ENCODE results near the gene SRRM4. TPM values are rescaled to one million over a fixed set of nuclear protein-coding genes. Genes with fewer than 3 reads are reported as not detected.

SRRM4 gene
- polyA plus RNA-seq, 3 donors, result 0.03 to 0.04 TPM; not detected in 1

GRCh38 chr12:119118625-119119024 lies 137.3 kb downstream of the SRRM4 start:
- DNase-seq, result no peak

DNA sequence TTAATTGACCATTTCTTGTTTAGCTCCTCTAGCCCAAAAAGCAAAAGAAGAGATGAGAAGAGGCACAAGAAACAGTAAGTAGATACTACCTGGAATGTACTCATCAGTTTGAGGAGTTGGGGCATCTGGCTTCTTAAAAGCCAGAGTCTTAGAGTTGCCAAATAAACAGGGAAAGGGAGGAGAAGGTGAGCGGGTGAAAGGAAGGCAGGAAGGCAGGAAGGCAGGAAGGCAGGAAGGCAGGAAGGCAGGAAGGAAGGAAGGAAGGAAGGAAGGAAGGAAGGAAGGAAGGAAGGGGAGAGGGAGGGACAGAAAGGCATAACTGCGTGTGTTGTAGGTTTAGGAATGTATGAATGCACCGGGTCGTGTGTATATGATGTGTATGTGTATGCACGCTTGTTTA lies 140.7 kb downstream of the SRRM4 start:
- DNase-seq, result no peak

DNA sequence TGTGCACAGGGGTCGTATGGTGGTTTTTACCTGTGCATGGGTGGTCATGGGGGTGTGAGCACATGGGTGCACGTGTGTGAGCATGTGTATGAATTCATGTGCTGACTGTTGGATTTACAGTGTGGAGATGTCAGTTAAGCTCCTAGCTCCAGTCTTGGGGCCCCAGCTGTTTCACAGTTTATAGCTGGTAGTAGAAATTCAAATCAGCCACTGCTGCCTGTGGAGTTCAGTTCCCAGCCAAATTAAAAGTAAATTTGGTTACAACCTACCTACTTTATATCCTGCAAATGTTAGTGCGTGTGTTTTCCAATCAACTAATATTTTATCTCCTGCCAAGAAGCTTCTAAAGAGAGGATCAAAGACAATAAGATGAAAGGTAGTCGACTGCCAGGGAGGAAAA lies 141.4 kb downstream of the SRRM4 start:
- DNase-seq, result no peak

- no peak for DNase-seq
Measured at GRCh38 chr12:119128527-119128926, 147.2 kb downstream of the SRRM4 start.

- no peak for DNase-seq
Measured at GRCh38 chr12:119129827-119130434, 148.6 kb downstream of the SRRM4 start.

DNA sequence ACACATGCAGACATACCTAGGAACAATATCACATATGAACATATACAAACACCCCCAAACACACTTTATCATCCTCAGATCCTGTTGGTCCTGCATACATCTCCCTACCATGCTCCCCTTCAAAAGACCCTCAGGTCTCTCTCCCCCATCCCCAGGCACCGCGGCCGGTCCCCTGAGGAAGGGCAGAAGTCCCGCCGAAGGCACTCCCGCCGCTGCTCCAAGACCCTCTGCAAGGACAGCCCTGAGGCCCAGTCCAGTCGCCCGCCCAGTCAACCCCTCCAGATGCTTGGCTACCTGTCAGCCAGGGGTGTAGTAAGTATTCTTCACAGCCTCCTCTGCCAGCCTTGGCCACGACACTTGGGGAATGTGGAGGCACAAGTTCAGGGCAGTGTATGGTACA lies 149.2 kb downstream of the SRRM4 start:
- DNase-seq, result no peak

DNA sequence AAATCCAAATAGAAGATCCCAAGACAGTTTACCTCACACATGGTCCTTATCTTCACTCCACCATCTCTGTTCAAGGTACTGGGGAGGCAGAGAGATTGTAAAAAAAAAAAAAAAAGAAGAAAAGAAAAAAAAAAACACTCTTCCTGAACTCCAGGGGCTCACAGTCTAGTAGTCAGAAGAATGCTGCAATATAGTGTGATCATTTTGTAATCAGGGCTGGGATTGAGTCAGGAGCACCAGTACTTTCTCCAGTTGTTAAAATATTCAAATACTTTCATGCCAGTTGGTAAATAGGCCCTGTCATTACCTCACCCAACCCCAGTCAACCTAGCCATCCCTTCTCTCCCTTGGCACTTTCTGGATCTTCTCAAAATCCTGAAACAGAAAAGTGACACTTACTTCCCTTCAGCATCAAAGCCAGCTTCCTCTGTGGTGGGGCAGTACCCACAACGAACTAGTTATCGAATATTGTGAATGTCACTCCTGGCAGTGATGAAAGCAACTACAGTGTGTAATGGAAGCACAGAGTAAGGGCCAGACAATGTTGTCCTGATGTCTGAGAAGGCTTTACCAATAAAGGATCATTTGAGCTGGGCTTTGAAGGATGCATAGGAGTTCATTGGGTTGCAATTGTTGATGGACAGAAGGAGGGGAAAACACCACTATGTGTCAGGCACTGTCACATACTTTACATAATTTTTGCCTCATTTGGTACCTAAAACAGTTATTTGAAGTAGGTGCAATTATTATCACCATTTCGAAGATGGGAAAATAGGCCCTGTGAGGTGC lies 153.1 kb downstream of the SRRM4 start:
- no peak for DNase-seq

- DNase-seq, result no peak
Measured at GRCh38 chr12:119136811-119137410, 155.6 kb downstream of the SRRM4 start.

GRCh38 chr12:119139448-119139847 lies 158.1 kb downstream of the SRRM4 start:
- DNase-seq, result no peak

- DNase-seq, result no peak
Measured at GRCh38 chr12:119145367-119145766, 164.0 kb downstream of the SRRM4 start.

- no peak for DNase-seq
Measured at GRCh38 chr12:119147847-119148448, 166.6 kb downstream of the SRRM4 start.

DNA sequence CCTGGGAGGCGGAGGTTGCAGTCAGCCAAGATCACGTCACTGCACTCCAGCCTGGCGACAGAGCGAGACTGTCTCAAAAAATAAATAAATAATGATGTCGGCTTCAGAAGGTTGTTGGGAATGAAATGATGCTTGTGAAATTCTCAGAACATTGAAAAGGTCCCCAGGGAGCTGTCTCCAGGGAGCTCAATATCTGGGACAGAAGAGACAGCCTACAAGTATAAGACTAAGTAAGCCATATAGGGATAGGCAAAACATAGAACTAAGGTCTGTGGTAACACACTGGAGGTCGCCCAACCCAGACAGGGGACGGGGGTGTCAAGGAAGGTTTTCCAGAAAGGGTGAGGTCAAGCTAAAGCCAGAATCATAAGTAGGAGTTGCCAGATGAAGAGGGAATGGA lies 167.9 kb downstream of the SRRM4 start:
- DNase-seq, result no peak

DNA sequence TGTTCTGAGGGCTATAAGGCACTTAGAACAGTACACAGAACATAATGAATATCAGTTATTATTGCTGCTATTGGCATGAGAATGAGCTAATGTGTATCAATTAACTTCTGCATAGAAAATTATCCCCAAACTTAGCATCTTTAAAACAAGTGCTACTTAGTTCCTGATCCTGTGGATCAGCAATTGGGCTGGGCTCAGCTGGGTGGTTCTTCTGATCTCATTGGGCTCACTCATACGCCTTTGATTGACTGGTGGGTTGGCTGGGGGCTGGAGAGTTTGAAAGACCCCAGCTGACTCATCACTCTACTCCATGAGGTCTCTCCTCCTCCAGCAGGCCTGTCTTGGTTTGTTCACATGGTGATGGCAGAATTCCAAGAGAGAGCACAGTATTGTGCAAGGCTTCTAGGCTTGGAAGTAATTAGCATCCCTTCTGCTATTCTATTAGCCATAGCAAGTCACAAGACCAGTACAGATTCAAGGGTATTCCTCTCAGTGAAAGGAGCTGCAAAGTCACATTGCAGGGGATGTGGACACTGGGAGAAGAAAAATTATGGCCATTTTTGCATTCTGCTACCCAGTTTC lies 170.2 kb downstream of the SRRM4 start:
- no peak for DNase-seq

GRCh38 chr12:119153477-119154434 lies 172.4 kb downstream of the SRRM4 start:
- DNase-seq, result peak; percentile 28

GRCh38 chr12:119154435-119154818 lies 173.1 kb downstream of the SRRM4 start:
- DNase-seq, result no peak

- DNase-seq, result no peak
Measured at GRCh38 chr12:119156401-119157044, 175.2 kb downstream of the SRRM4 start.

- no peak for DNase-seq
Measured at GRCh38 chr12:119157528-119157927, 176.2 kb downstream of the SRRM4 start.

GRCh38 chr12:119157978-119158377 lies 176.6 kb downstream of the SRRM4 start:
- no peak for DNase-seq

DNA sequence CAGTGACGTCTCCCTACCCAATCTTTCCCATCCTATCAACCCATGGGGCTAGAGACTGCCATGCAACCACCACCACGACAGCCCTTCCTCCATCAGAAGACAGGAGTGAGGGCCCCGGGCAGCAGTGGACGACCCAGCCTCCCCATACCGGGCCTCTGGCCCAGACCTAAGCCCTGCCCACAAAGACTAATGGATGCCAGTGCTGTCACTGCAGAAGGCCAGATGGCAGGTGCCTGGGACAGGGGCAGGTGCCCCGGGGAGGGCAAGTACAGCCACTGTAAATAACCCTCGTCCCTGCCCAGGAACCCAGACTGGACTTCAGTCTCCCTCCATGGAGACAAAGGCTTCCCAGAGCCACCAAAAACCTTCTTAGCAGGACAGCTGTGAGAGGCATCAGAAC lies 177.1 kb downstream of the SRRM4 start:
- DNase-seq, result no peak

- no peak for DNase-seq
Measured at GRCh38 chr12:119159844-119160243, 178.5 kb downstream of the SRRM4 start.

DNA sequence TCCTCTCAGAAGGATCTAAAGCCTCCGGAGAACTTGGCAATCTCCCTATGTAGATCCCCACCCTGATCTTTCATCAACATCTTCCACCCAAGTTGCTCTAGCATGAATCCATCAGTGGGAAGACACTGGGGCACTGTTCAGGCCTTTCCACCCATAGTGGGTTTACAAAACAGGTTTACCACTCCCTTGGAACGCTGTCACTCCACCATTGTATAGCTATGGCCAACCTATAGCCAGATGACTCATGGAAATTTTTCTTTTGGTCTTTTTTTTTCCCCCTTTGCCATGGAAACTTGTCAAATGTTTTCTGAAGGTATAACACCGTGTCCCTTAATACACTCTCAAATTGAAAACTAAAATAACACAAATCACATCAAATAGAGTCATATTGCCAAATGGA lies 186.6 kb downstream of the SRRM4 start:
- no peak for DNase-seq

Measured in renal pelvis (tissue), 4 donors.